Effector memory CD8-positive, alpha-beta T cell (primary cell): Measurements from ENCODE around the gene KANSL1L.
"Not testable (repeated sequence)": the region's sequence is repeated elsewhere in the genome, so short reads cannot be mapped to it uniquely, and the experiment has no call there.

Experiments
- ATAC-seq: fragments of 150-1000 bp; cut with Tn5 transposase; replicated peaks from 2 replicates; pipeline ENCODE4 v1.10.0; 2021; ENCODE audit warnings: mild to moderate bottlenecking, moderate library complexity
- DNase-seq, 3 experiments: peaks; one replicate each; pipeline ENCODE4 v3.0.0; 2021
- H3K27ac Mint-ChIP-seq, 2 donors: one replicate each; pipeline ENCODE4 v1.8.0; 2022; ENCODE audit warnings: mild to moderate bottlenecking in 2 of 2, mixed read lengths in 2 of 2, moderate library complexity in 2 of 2
- H3K27me3 Mint-ChIP-seq, 2 donors: one replicate each; pipeline ENCODE4 v1.8.0; 2022; ENCODE audit warnings: mixed read lengths in 2 of 2
- H3K36me3 Mint-ChIP-seq: one replicate; pipeline ENCODE4 v1.8.0; 2022; ENCODE audit warnings: mild to moderate bottlenecking, moderate library complexity, mixed read lengths; ENCODE audit not compliant: insufficient read depth
- H3K4me1 Mint-ChIP-seq, 2 donors: one replicate each; pipeline ENCODE4 v1.8.0; 2022; ENCODE audit warnings: low read depth in 2 of 2, mixed read lengths in 2 of 2
- H3K4me3 Mint-ChIP-seq, 2 donors: one replicate each; pipeline ENCODE4 v1.8.0; 2022; ENCODE audit warnings: mild to moderate bottlenecking in 2 of 2, mixed read lengths in 2 of 2, moderate library complexity in 2 of 2
- H3K9me3 Mint-ChIP-seq, 2 donors: one replicate each; pipeline ENCODE4 v1.8.0; 2022; ENCODE audit warnings: mixed read lengths in 2 of 2

Gene KANSL1L

GRCh38 chr2:210189452-210190138 lies 18.4 kb upstream of the KANSL1L start:
- no peak overlapping the region for H3K27ac Mint-ChIP-seq
- no peak for DNase-seq
- no peak overlapping the region for H3K4me3 Mint-ChIP-seq
- H3K27me3 Mint-ChIP-seq, result peaks cover 22 to 26% of the 10 kb centered on the region in 2 donors
- H3K9me3 Mint-ChIP-seq, result peaks cover 4 to 7% of the 10 kb centered on the region in 2 donors
- no peaks in the 10 kb centered on the region for H3K4me1 Mint-ChIP-seq
- peaks cover 3% of the 10 kb centered on the region for H3K36me3 Mint-ChIP-seq
- no peak for ATAC-seq

GRCh38 chr2:210188755-210189154 lies 17.5 kb upstream of the KANSL1L start:
- DNase-seq (no peak), ATAC-seq (no peak)
- Mint-ChIP-seq H3K27ac (no peak overlapping the region), H3K9me3 (peaks cover 10 to 14% of the 10 kb centered on the region in 2 donors), H3K27me3 (peaks cover 26 to 31% of the 10 kb centered on the region in 2 donors), H3K36me3 (peaks cover 3% of the 10 kb centered on the region), H3K4me3 (no peak overlapping the region), H3K4me1 (no peaks in the 10 kb centered on the region)

- Mint-ChIP-seq H3K27ac (no peak overlapping the region), H3K36me3 (peaks cover 3% of the 10 kb centered on the region), H3K4me3 (no peak overlapping the region), H3K9me3 (peaks cover 10 to 14% of the 10 kb centered on the region in 2 donors), H3K4me1 (no peaks in the 10 kb centered on the region), H3K27me3 (peaks cover 26 to 33% of the 10 kb centered on the region in 2 donors)
- ATAC-seq (no peak), DNase-seq (no peak)
Measured at GRCh38 chr2:210188190-210188589, 17.0 kb upstream of the KANSL1L start.

GRCh38 chr2:210183936-210184335 lies 12.7 kb upstream of the KANSL1L start:
- not testable (repeated sequence) for H3K4me3 Mint-ChIP-seq, ATAC-seq, DNase-seq, H3K36me3 Mint-ChIP-seq, H3K27ac Mint-ChIP-seq
- Mint-ChIP-seq H3K9me3 (peaks cover 10 to 14% of the 10 kb centered on the region in 2 donors), H3K27me3 (peaks cover 48 to 57% of the 10 kb centered on the region in 2 donors), H3K4me1 (peaks cover 0 to 13% of the 10 kb centered on the region in 2 donors)

- Mint-ChIP-seq H3K27me3 (peaks cover 40 to 52% of the 10 kb centered on the region in 2 donors), H3K4me1 (peaks cover 0 to 13% of the 10 kb centered on the region in 2 donors), H3K4me3 (peak overlapping the region; percentile 34 to 63), H3K9me3 (peaks cover 10 to 14% of the 10 kb centered on the region in 2 donors)
- H3K36me3 Mint-ChIP-seq, H3K27ac Mint-ChIP-seq: not testable (repeated sequence)
- ATAC-seq (peak; percentile 27), DNase-seq (peak in 1 of 3 experiments; percentile 1)
Measured at GRCh38 chr2:210181606-210182088, 10.4 kb upstream of the KANSL1L start.

- Mint-ChIP-seq H3K9me3 (peaks cover 10 to 14% of the 10 kb centered on the region in 2 donors), H3K4me1 (peaks cover 0 to 13% of the 10 kb centered on the region in 2 donors), H3K4me3 (peak overlapping the region; percentile 34 to 63), H3K27me3 (peaks cover 35 to 47% of the 10 kb centered on the region in 2 donors)
- DNase-seq, H3K27ac Mint-ChIP-seq, ATAC-seq, H3K36me3 Mint-ChIP-seq: not testable (repeated sequence)
Measured at GRCh38 chr2:210181033-210181605, 9.9 kb upstream of the KANSL1L start.

GRCh38 chr2:210180477-210180876 lies 9.3 kb upstream of the KANSL1L start:
- H3K36me3 Mint-ChIP-seq, result peaks cover 7% of the 10 kb centered on the region
- DNase-seq, result no peak
- peaks cover 29 to 46% of the 10 kb centered on the region in 2 donors for H3K27me3 Mint-ChIP-seq
- H3K4me1 Mint-ChIP-seq, result peaks cover 0 to 13% of the 10 kb centered on the region in 2 donors
- H3K4me3 Mint-ChIP-seq, result no peak overlapping the region
- no peak for ATAC-seq
- H3K27ac Mint-ChIP-seq, result no peak overlapping the region
- peaks cover 10 to 14% of the 10 kb centered on the region in 2 donors for H3K9me3 Mint-ChIP-seq

GRCh38 chr2:210179351-210179990 lies 8.3 kb upstream of the KANSL1L start:
- H3K36me3 Mint-ChIP-seq, result peaks cover 7% of the 10 kb centered on the region
- no peak overlapping the region for H3K27ac Mint-ChIP-seq
- no peak for DNase-seq
- H3K9me3 Mint-ChIP-seq, result peaks cover 7% of the 10 kb centered on the region in 2 donors
- H3K4me1 Mint-ChIP-seq, result peaks cover 0 to 13% of the 10 kb centered on the region in 2 donors
- no peak overlapping the region for H3K4me3 Mint-ChIP-seq
- ATAC-seq, result no peak
- H3K27me3 Mint-ChIP-seq, result peaks cover 22 to 39% of the 10 kb centered on the region in 2 donors

- no peak overlapping the region for H3K27ac Mint-ChIP-seq
- H3K27me3 Mint-ChIP-seq, result peaks cover 18 to 27% of the 10 kb centered on the region in 2 donors
- ATAC-seq (no peak), DNase-seq (no peak)
- H3K9me3 Mint-ChIP-seq, result no peaks in the 10 kb centered on the region
- H3K4me3 Mint-ChIP-seq, result no peak overlapping the region
- peaks cover 7% of the 10 kb centered on the region for H3K36me3 Mint-ChIP-seq
- peaks cover 0 to 13% of the 10 kb centered on the region in 2 donors for H3K4me1 Mint-ChIP-seq
Measured at GRCh38 chr2:210177769-210178168, 6.6 kb upstream of the KANSL1L start.

- ATAC-seq, H3K36me3 Mint-ChIP-seq, H3K9me3 Mint-ChIP-seq, H3K27ac Mint-ChIP-seq, H3K4me3 Mint-ChIP-seq, DNase-seq: not testable (repeated sequence)
- peaks cover 11 to 21% of the 10 kb centered on the region in 2 donors for H3K27me3 Mint-ChIP-seq
- H3K4me1 Mint-ChIP-seq, result peaks cover under 1 to 13% of the 10 kb centered on the region in 2 donors
Measured at GRCh38 chr2:210177115-210177514, 5.9 kb upstream of the KANSL1L start.

- H3K4me1 Mint-ChIP-seq, result peaks cover 13 to 19% of the 10 kb centered on the region in 2 donors
- no peaks in the 10 kb centered on the region for H3K9me3 Mint-ChIP-seq
- no peak overlapping the region for H3K27ac Mint-ChIP-seq
- no peak overlapping the region for H3K4me3 Mint-ChIP-seq
- no peaks in the 10 kb centered on the region for H3K27me3 Mint-ChIP-seq
- DNase-seq (no peak), ATAC-seq (no peak)
- peaks cover 25% of the 10 kb centered on the region for H3K36me3 Mint-ChIP-seq
Measured at GRCh38 chr2:210174086-210174485, 2.9 kb upstream of the KANSL1L start.

GRCh38 chr2:210172219-210172575 lies 988 bp upstream of the KANSL1L start:
- Mint-ChIP-seq H3K27ac (peak overlapping the region; percentile 96 to 98), H3K36me3 (peaks cover 25% of the 10 kb centered on the region), H3K27me3 (no peaks in the 10 kb centered on the region), H3K9me3 (no peaks in the 10 kb centered on the region), H3K4me3 (peak overlapping the region; percentile 98 to 100), H3K4me1 (peaks cover 13 to 25% of the 10 kb centered on the region in 2 donors)
- no peak for ATAC-seq
- no peak for DNase-seq

GRCh38 chr2:210170446-210171303 lies 534 bp downstream of the KANSL1L start:
- H3K27me3 Mint-ChIP-seq, result no peaks in the 10 kb centered on the region
- H3K36me3 Mint-ChIP-seq, result peaks cover 21% of the 10 kb centered on the region
- peaks cover 13 to 25% of the 10 kb centered on the region in 2 donors for H3K4me1 Mint-ChIP-seq
- H3K9me3 Mint-ChIP-seq, result no peaks in the 10 kb centered on the region
- H3K4me3 Mint-ChIP-seq, result peak overlapping the region; percentile 98 to 100
- H3K27ac Mint-ChIP-seq, result peak overlapping the region; percentile 96 to 98
- peak; percentile 94 to 95 (median 94) for DNase-seq
- ATAC-seq, result peak; percentile 68
